ENCODE data around the gene TFF2.

TFF2 gene

GRCh38 chr21:42366292-42367010 lies 15.7 kb upstream of the TFF2 start, which contains the start of gene TFF1:
TSS of gene TFF1 (minus strand) at chr21:42366535. CDS start at chr21:42366495, 40 bp downstream.
- no peak for DNase-seq (ENCODE audit: extremely low read depth in 1 of 2, low read depth in 1 of 2)

DNA sequence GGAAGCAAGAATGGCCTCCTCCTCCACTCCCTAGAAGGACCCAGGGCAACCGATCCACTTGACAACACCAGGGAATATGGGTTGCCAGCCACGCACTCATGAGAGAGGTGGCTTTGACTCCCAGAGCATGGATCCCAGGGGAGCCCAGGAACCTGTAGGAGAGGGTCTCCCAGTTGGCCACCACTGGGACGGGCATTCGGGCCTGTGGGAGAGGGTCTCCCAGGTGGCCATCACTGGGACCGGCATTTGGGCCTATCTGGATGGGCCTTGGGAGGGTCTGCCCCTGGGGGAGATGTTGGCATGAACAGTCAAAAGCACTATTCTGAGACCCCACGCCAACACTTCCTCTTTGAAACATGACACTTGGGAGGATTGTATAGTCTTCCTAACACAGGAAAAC lies 15.0 kb upstream of the TFF2 start:
- no peak for DNase-seq (ENCODE audit: extremely low read depth in 1 of 2, low read depth in 1 of 2)

DNA sequence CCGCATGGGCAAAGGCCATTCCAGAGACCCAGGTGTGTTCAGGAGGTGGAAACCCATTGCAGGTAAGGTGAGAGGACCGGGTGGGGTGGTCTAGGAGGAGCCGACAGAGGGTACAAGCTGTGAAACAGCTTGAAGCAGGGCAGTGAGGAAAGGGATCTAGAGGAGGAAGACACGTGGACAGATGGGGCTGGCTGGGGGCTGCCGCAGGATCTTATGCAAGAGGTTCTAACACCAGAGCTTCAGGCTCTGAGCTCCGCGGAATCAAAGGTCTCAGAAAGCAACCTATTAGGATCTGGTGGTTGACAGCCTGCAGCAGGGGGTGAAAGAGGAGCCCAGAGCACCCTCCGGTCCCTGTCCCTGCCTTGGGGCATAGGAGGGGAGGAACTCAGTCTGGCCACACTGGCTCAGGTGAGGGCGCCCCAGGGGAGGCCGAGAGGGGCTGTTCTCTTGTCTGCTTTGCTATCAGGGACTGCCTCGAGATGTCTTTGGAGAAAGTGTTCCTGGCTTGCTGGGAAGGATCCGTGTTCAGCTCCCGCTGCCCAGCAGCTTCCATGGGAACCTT lies 13.6 kb upstream of the TFF2 start:
- no peak for DNase-seq (ENCODE audit: extremely low read depth in 1 of 2, low read depth in 1 of 2)

- no peak for DNase-seq (ENCODE audit: extremely low read depth in 1 of 2, low read depth in 1 of 2)
These were observed 12.5 kb upstream of the TFF2 start for GRCh38 chr21:42363312-42363711.

DNA sequence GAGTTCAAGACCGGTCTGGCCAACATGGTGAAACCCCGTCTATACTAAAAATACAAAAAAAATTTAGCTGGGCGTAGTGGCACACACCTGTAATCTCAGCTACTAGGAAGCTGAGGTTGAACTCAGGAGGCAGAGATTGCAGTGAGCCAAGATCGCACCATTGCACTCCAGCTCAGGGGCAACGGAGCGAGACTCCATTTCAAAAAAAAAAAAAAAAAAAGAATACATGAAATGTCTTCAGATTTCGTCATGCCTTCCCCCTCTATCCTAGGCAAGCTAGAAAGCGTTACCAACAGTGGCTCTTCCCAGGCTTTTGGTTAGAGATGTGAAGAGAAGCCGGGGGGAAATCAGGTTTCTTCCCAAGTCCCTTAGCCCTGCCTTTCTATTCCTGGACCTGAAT lies 11.9 kb upstream of the TFF2 start:
- DNase-seq (ENCODE audit: extremely low read depth in 1 of 2, low read depth in 1 of 2): no peak

GRCh38 chr21:42362198-42362597 lies 11.4 kb upstream of the TFF2 start:
- no peak for DNase-seq (ENCODE audit: extremely low read depth in 1 of 2, low read depth in 1 of 2)

DNA sequence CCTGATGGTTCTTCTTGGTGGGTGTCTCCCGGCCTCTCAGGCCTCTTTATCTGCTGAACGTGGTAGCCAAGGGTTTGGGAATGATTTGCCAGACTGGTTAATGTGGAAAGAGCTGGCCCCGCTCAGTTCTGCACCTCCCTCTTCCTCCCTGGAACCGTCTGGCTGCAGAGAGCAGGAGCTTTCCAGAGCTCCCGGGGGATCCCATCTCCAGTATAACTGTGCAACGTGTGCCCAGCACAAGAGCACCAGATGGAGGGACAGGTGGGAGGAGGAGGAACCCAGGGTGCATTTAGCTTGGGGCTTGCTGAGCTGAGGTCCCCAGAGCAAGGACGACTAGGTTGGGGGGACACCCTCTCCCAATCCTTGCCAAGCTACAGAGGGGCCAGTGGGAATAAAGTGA lies 10.5 kb upstream of the TFF2 start:
- DNase-seq (ENCODE audit: extremely low read depth in 1 of 2, low read depth in 1 of 2): no peak

DNA sequence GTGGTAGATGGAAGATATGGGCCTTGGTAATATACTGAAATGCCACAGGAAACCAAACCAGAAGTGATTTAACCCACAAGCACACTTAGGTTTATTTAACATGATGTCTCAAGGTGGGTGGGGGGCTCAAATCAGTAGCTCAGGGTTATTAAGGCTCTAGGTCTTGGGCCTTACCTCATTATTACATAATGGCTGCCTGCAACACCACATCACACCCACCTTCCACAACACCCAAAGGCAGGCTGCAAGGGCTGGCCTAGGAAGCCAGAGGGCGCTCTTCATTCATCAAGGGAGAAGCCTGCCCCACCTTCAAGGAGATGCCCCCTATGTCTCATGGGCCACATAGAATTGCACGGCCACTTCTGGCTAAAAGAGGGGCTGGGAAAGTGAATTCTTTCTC lies 9.5 kb upstream of the TFF2 start:
- no peak for DNase-seq (ENCODE audit: extremely low read depth in 1 of 2, low read depth in 1 of 2)

GRCh38 chr21:42358937-42359336 lies 8.1 kb upstream of the TFF2 start:
- no peak for DNase-seq (ENCODE audit: extremely low read depth in 1 of 2, low read depth in 1 of 2)

- no peak for DNase-seq (ENCODE audit: extremely low read depth in 1 of 2, low read depth in 1 of 2)
These were observed 7.5 kb upstream of the TFF2 start for GRCh38 chr21:42358261-42358660.

GRCh38 chr21:42357307-42357706 lies 6.5 kb upstream of the TFF2 start:
- DNase-seq (ENCODE audit: extremely low read depth in 1 of 2, low read depth in 1 of 2): no peak

DNA sequence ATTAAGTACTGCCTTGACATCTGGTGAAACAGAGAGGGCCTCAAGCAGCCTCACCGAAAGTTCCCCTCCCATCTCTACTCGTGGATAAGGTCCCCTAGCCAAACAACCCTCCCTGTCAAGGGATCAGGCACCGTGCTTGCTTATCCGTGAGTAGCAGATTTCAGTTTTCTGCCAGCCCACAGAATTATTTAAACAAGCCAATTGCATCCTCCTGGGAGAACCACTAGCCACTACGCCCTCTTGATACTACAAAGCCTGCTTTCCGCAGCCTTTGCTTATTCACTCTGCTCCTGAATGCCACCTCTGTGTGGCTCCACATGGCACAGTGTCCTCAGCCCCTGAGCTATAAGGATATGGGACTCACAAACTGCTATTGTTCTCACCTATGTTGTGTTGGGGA lies 5.9 kb upstream of the TFF2 start:
- DNase-seq (ENCODE audit: extremely low read depth in 1 of 2, low read depth in 1 of 2): no peak

DNA sequence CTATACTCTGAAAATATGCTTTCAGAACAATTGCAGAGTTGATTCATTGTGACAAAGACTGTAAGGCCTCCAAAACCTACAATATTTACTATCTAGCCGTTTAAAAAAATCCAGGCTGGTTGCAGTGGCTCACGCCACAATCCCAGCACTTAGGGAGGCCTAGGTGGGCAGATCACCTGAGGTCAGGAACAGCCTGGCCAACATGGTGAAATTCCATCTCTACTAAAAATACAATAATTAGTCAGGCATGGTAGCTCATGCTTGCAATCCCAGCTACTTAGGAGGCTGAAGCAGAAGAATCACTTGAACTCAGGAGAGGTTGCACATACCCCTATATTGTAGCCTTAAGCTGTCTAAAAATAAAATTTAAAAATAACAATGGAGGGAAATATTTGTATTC lies 5.3 kb upstream of the TFF2 start:
- no peak for DNase-seq (ENCODE audit: extremely low read depth in 1 of 2, low read depth in 1 of 2)

GRCh38 chr21:42353623-42354022 lies 2.8 kb upstream of the TFF2 start:
- no peak for DNase-seq (ENCODE audit: extremely low read depth in 1 of 2, low read depth in 1 of 2)

DNA sequence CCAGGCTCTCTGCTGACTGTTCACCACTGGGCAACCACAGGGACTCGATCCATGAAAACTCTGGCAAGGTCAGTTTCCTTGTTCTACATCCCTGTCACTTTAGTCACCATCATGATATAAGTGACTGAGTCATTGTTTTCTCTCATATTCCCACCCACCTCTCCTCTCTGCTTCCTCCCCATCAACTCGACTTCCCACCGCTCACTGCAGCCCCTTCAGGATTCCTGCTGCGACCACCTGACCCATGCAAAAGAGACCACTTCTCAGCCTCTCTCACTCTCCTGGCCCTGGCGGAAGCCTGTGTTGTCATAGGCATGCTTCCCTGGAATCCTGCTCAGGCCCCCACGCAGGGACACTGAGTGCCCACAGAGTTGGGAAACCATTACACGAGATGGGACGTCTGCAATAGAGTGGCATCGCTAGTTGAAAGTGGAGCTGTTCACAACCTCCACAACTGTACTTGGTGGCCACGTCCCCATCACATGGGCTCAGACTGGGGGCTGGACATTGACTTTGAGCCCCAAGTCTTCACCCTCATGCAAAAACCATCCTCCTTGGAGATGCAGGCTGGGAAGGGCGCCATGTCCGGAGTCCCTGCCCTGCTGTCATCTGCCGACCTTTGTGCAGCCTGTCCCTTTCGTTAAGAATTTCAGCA lies 1.8 kb upstream of the TFF2 start:
- no peak for DNase-seq (ENCODE audit: extremely low read depth in 1 of 2, low read depth in 1 of 2)

GRCh38 chr21:42351626-42352440 lies 1.0 kb upstream of the TFF2 start:
- DNase-seq (ENCODE audit: extremely low read depth in 1 of 2, low read depth in 1 of 2): no peak

- DNase-seq (ENCODE audit: extremely low read depth in 1 of 2, low read depth in 1 of 2): no peak
These were observed 380 bp downstream of the TFF2 start for GRCh38 chr21:42350318-42350910.

- no peak for DNase-seq (ENCODE audit: extremely low read depth in 1 of 2, low read depth in 1 of 2)
These were observed 1.1 kb downstream of the TFF2 start for GRCh38 chr21:42349420-42350317.

DNA sequence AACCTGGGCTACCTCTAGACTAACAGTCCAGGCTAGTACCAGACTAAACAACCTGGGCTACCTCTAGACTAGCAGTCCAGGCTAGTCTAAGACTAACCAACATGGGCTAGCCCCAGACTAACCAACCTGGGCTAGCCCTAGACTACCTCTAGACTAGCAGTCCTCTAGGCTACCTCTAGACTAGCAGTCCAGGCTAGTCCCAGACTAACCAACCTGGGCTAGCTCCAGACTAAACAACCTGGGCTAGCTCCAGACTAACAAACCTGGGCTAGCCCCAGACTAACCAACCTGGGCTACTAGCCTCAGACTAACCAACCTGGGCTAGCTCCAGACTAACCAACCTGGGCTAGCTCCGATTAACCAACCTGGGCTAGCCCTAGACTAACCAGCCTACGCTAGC lies 2.0 kb downstream of the TFF2 start:
- DNase-seq (ENCODE audit: extremely low read depth in 1 of 2, low read depth in 1 of 2): no peak
